WTC11 (cell line): ENCODE results near the gene PTX4. TPM values are rescaled to one million over a fixed set of nuclear protein-coding genes. Genes with fewer than 3 reads are reported as not detected.

ENCODE experiments used
- ATAC-seq: fragments of 200-7000 bp; cut with Tn5 transposase; 2 replicates; pipeline ENCODE4 v1.10.0; 2021; ENCODE audit warnings: mild to moderate bottlenecking, moderate library complexity
- CTCF ChIA-PET: fragments of 300-600 bp; sonication (Branson Sonifier 250); formaldehyde crosslinking; loops from one replicate; lab custom pipeline; 2021; ENCODE audit warnings: antibody characterized with exemption; lab: Charles Lee
- POLR2A ChIA-PET: fragments of 350-600 bp; sonication (Branson Sonifier 250); formaldehyde crosslinking; loops from one replicate; lab custom pipeline; 2021; ENCODE audit warnings: antibody characterized with exemption; lab: Charles Lee
- DNase-seq: peaks from one replicate; pipeline ENCODE4 v3.0.0; 2021; ENCODE audit warnings: low spot score
- H3K27ac Mint-ChIP-seq: 2 replicates; pipeline ENCODE4 v1.8.0; 2021; ENCODE audit warnings: mixed read lengths
- H3K27me3 Mint-ChIP-seq: 2 replicates; pipeline ENCODE4 v1.8.0; 2021; ENCODE audit warnings: low read depth, mild to moderate bottlenecking, moderate library complexity, mixed read lengths
- H3K36me3 Mint-ChIP-seq: 2 replicates; pipeline ENCODE4 v1.8.0; 2021; ENCODE audit warnings: mixed read lengths
- H3K4me1 Mint-ChIP-seq: 2 replicates; pipeline ENCODE4 v1.8.0; 2022; ENCODE audit warnings: mixed read lengths
- H3K4me3 Mint-ChIP-seq: 2 replicates; pipeline ENCODE4 v1.8.0; 2021; ENCODE audit warnings: mild to moderate bottlenecking, moderate library complexity, mixed read lengths
- H3K9me3 Mint-ChIP-seq: 2 replicates; pipeline ENCODE4 v1.8.0; 2021; ENCODE audit warnings: mixed read lengths
- ARID4B ChIP-seq: sonication (generic); formaldehyde crosslinking; IDR thresholded peaks from 2 replicates; pipeline ENCODE4 v1.8.0; 2023; ENCODE audit warnings: missing genetic modification reagents, mild to moderate bottlenecking, borderline replicate concordance
- CDX4 ChIP-seq: fragments of 250-450 bp; sonication (Bioruptor Pico); IDR thresholded peaks from 2 replicates; pipeline ENCODE4 v1.9.0; 2021; ENCODE audit warnings: moderate library complexity, mild to moderate bottlenecking, inconsistent platforms, borderline replicate concordance
- E2F1 ChIP-seq: sonication (generic); formaldehyde crosslinking; IDR thresholded peaks from 2 replicates; pipeline ENCODE4 v1.8.0; 2022; ENCODE audit warnings: mild to moderate bottlenecking, missing genetic modification reagents
- IRF1 ChIP-seq: sonication (generic); formaldehyde crosslinking; IDR thresholded peaks from 2 replicates; pipeline ENCODE4 v1.8.0; 2023; ENCODE audit warnings: missing genetic modification reagents
- JAZF1 ChIP-seq: fragments of 250-450 bp; sonication (Bioruptor Pico); IDR thresholded peaks from 2 replicates; pipeline ENCODE4 v1.9.0; 2021; ENCODE audit warnings: moderate library complexity, mild to moderate bottlenecking, inconsistent platforms
- PRDM15 ChIP-seq: sonication (generic); formaldehyde crosslinking; IDR thresholded peaks from 2 replicates; pipeline ENCODE4 v1.8.0; 2022; ENCODE audit warnings: missing genetic modification reagents
- PREB ChIP-seq: sonication (generic); formaldehyde crosslinking; IDR thresholded peaks from 2 replicates; pipeline ENCODE4 v1.8.1; 2022; ENCODE audit warnings: mild to moderate bottlenecking, missing genetic modification reagents, moderate library complexity, borderline replicate concordance
- RELA ChIP-seq: sonication (generic); formaldehyde crosslinking; IDR thresholded peaks from 2 replicates; pipeline ENCODE4 v1.8.1; 2022; ENCODE audit warnings: missing genetic modification reagents, mild to moderate bottlenecking, borderline replicate concordance
- TCF7 ChIP-seq: sonication (generic); formaldehyde crosslinking; IDR thresholded peaks from 2 replicates; pipeline ENCODE4 v1.8.0; 2022; ENCODE audit warnings: mild to moderate bottlenecking, low read depth, missing genetic modification reagents, moderate library complexity
- USF2 ChIP-seq: sonication (generic); formaldehyde crosslinking; IDR thresholded peaks from 2 replicates; pipeline ENCODE4 v1.8.1; 2023; ENCODE audit warnings: mild to moderate bottlenecking, missing genetic modification reagents, moderate library complexity
- ZBTB43 ChIP-seq: sonication (generic); formaldehyde crosslinking; IDR thresholded peaks from 2 replicates; pipeline ENCODE4 v1.8.1; 2023; ENCODE audit warnings: mild to moderate bottlenecking, missing genetic modification reagents
- ZNF425 ChIP-seq: fragments of 250-450 bp; sonication (Bioruptor Pico); conservative IDR thresholded peaks from 2 replicates; pipeline ENCODE4 v1.9.0; 2021; ENCODE audit warnings: mild to moderate bottlenecking
- ZSCAN18 ChIP-seq: fragments of 250-450 bp; sonication (Bioruptor Pico); IDR thresholded peaks from 2 replicates; pipeline ENCODE4 v2.1.2; 2022; ENCODE audit warnings: mild to moderate bottlenecking, moderate library complexity
- total RNA-seq: library from RNA; stranded (reverse); gene quantifications from 3 replicates; pipeline ENCODE4 v1.2.3, GENCODE V29; 2021

PTX4 gene
- total RNA-seq, 1 experiment from 2014 or later: 0.26 TPM

GRCh38 chr16:1497014-1497598, 8.4 kb upstream of the PTX4 start (continued):
- no peak for TF ChIP-seq CDX4 (CRISPR knock-in tag)
- TF ChIP-seq PRDM15 (CRISPR knock-in tag): no peak
- no peak for TF ChIP-seq ZBTB43 (CRISPR knock-in tag)
- no peak for TF ChIP-seq PREB (CRISPR knock-in tag)
- TF ChIP-seq IRF1 (CRISPR knock-in tag): no peak
- no peak for TF ChIP-seq ARID4B (CRISPR knock-in tag)
- TF ChIP-seq USF2 (CRISPR knock-in tag): no peak
- TF ChIP-seq ZSCAN18 (CRISPR knock-in tag): no peak
- no peak for TF ChIP-seq RELA

GRCh38 chr16:1496464-1496863, 7.7 kb upstream of the PTX4 start:
- no peak for ATAC-seq
- Mint-ChIP-seq H3K4me3 (no peak overlapping the region), H3K27me3 (no peaks in the 10 kb centered on the region), H3K4me1 (peaks cover 10% of the 10 kb centered on the region; the same call in 1 of the 2 replicates), H3K36me3 (peaks cover 6% of the 10 kb centered on the region), H3K9me3 (no peaks in the 10 kb centered on the region), H3K27ac (no peak overlapping the region)
- no peak for DNase-seq
- ChIA-PET CTCF (interaction anchor here (0.6 kb wide), 1 partner anchor 8 kb away, joined by 6 read pairs; no protein-coding TSS in a partner anchor), POLR2A (no interaction called here)
- no peak for TF ChIP-seq ZNF425 (CRISPR knock-in tag)
- TF ChIP-seq JAZF1: no peak
- TF ChIP-seq TCF7 (CRISPR knock-in tag): no peak
- TF ChIP-seq E2F1: no peak
